Fibroblast of mammary gland (primary cell): ENCODE measurements around the gene GASK1A.
A peak's percentile ranks its signal among the peaks of the same experiment; 100 is the strongest.

ENCODE experiments used
- DNase-seq: peaks from one replicate; pipeline ENCODE4 v3.0.0-alpha.2; 2010; ENCODE audit warnings: low read depth
- H3K4me3 ChIP-seq: 2 replicates; pipeline ENCODE4 v1.5.1; 2011; ENCODE audit warnings: low read depth, mild to moderate bottlenecking, low read length, moderate library complexity; ENCODE audit not compliant: control insufficient read depth
- CTCF ChIP-seq: conservative IDR thresholded peaks from 2 replicates; pipeline ENCODE4 v1.5.1; 2011; ENCODE audit warnings: low read depth, low read length, inconsistent platforms; ENCODE audit not compliant: control insufficient read depth, insufficient read depth

The GASK1A gene

GRCh38 chr3:43087249-43087776, 108.2 kb downstream of the GASK1A start:
- peak; percentile 13 for TF ChIP-seq CTCF
- peak; percentile 12 for DNase-seq
- H3K4me3 ChIP-seq: no peak overlapping the region

DNA sequence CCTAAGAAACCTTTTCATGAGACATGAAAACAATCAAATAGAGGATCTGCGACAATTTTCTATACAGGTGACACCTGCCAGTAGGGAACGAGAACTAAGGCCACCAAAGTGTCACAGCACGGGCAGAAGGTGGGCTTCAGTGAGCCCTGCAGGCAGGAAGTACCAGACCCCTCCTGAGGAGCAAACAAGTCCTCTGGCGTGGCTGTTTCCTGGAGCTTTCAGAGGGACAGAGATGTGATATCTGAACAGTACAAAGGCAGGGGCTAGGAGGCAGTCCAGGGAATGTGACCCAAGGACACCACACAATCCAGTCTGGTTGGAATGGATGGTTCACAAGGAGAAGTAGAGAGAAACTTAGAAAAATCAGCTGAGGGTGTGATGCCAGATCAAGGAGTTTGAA, 110.0 kb downstream of the GASK1A start:
- DNase-seq: no peak
- no peak for TF ChIP-seq CTCF

DNA sequence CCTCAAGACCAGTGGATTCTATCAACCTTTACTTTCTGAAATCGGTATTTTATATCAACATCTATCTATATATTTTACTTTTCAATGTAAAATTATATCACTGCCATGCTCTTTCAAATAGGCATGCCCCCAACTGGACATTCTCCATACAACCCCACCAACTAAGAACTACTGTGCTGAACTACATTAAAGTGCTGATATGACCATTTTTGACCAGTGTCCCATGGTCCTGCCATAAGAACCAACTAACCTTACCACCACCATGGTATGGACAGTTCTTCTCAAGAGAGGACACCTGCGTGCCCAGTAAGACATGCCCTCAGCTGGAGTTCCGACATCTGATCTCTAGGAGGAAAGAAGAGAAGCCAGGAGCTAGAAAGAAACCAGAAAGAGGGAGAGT, 111.1 kb downstream of the GASK1A start:
- DNase-seq: no peak
- no peak overlapping the region for H3K4me3 ChIP-seq
- no peak for TF ChIP-seq CTCF

More for the DNA sequence above, 110.0 kb downstream of the GASK1A start:
- H3K4me3 ChIP-seq: no peak overlapping the region

DNA sequence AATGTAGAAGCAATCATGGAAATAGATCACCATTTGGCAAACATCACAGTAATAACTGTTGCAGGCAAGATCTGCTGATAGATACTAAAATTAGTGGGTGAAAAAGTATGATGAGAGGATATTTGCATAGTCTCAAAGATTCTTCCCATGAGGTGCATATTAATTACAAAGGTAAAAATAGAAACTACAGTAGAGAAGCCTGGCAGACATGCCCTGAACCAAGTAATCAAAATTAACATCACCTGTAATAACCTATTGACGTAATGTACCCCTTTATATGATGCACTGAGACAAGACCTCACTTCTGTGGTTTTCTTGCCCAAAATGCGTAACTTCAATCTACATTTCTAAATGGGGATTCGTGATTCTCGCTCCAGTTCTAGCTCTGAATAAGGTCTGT, 112.4 kb downstream of the GASK1A start:
- no peak for DNase-seq

DNA sequence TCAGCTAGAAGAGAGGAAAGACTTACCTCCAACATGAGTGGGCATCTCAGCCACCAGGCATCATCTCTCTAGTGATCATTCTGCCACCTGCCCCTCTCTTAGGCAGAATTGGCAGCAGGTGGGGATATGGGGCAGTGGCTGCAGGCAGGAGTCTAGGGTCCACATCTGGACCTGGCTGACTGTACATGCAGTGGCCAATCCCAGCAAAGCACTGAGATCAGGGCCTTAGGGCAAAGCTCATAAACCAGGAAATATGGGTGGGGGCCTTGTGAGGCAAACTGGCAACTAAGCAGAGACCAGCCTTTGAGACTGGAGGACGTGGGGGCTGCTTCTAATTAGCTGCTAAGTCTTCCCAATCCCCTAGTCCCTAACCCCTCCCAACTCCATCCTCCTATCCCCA, 113.9 kb downstream of the GASK1A start:
- TF ChIP-seq CTCF: no peak
- H3K4me3 ChIP-seq: no peak overlapping the region
- no peak for DNase-seq

More for the DNA sequence above, 112.4 kb downstream of the GASK1A start:
- H3K4me3 ChIP-seq: no peak overlapping the region
- TF ChIP-seq CTCF: no peak

GRCh38 chr3:43093974-43094373, 114.9 kb downstream of the GASK1A start:
- no peak for DNase-seq
- H3K4me3 ChIP-seq: no peak overlapping the region
- no peak for TF ChIP-seq CTCF

DNA sequence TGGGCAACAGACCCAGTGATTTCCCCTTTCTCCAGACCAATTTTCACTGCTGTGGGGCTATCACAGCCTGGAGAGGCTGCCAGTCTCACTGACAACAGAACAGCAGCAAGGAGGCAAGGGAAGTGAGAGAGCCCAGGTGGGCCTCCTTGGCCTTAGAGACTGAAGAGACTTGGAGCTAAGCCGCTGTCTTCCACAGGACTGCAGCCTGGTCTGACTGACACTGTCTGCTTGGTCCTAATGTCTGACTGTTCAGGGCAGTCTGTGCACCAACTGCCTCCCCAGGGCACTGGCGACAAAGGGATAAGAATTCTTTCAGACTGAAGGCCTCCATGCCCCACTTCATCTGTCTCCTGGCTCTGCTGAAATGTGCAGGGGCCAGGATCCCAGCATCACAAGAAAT, 115.3 kb downstream of the GASK1A start:
- no peak for DNase-seq
- TF ChIP-seq CTCF: no peak
- H3K4me3 ChIP-seq: no peak overlapping the region
